Nephron progenitor cell (in vitro differentiated cells): ENCODE measurements around the gene MAMDC4.

Source experiments
- DNase-seq: peaks from one replicate; pipeline ENCODE4 v3.0.0; 2021
- H3K27ac Mint-ChIP-seq: 2 replicates; pipeline ENCODE4 v1.8.0; 2021; ENCODE audit warnings: mild to moderate bottlenecking, moderate library complexity, mixed read lengths
- H3K27me3 Mint-ChIP-seq: 2 replicates; pipeline ENCODE4 v1.8.0; 2021; ENCODE audit warnings: mild to moderate bottlenecking, low read depth, mixed read lengths; ENCODE audit not compliant: poor library complexity
- H3K36me3 Mint-ChIP-seq: 2 replicates; pipeline ENCODE4 v1.8.0; 2021; ENCODE audit warnings: low read depth, mixed read lengths
- H3K4me1 Mint-ChIP-seq: 2 replicates; pipeline ENCODE4 v1.8.0; 2021; ENCODE audit warnings: mixed read lengths
- H3K4me3 Mint-ChIP-seq: 2 replicates; pipeline ENCODE4 v1.8.0; 2021; ENCODE audit warnings: mild to moderate bottlenecking, moderate library complexity, mixed read lengths
- H3K9me3 Mint-ChIP-seq: 2 replicates; pipeline ENCODE4 v1.8.0; 2021; ENCODE audit warnings: mild to moderate bottlenecking, moderate library complexity, mixed read lengths
- CTCF ChIP-seq: fragments of 200-600 bp; sonication (generic); IDR thresholded peaks from 2 replicates; pipeline ENCODE4 v1.5.0; 2021; ENCODE audit warnings: antibody characterized with exemption

MAMDC4 gene

GRCh38 chr9:136849960-136850865, 1.9 kb upstream of the MAMDC4 start:
- Mint-ChIP-seq H3K9me3 (no peaks in the 10 kb centered on the region), H3K27me3 (peaks cover 9% of the 10 kb centered on the region), H3K4me1 (peaks cover 9% of the 10 kb centered on the region), H3K27ac (peak overlapping the region; percentile 51), H3K4me3 (peak overlapping the region; percentile 94), H3K36me3 (no peaks in the 10 kb centered on the region)
- TF ChIP-seq CTCF, result no peak
- no peak for DNase-seq

GRCh38 chr9:136850866-136851775, 1.0 kb upstream of the MAMDC4 start:
- H3K4me3 Mint-ChIP-seq, result peak overlapping the region; percentile 70
- DNase-seq, result no peak
- H3K4me1 Mint-ChIP-seq, result peaks cover 9% of the 10 kb centered on the region

GRCh38 chr9:136852664-136853595, 784 bp downstream of the MAMDC4 start:
- Mint-ChIP-seq H3K36me3 (no peaks in the 10 kb centered on the region), H3K4me1 (peaks cover 9% of the 10 kb centered on the region)
- no peak for TF ChIP-seq CTCF

More at GRCh38 chr9:136850866-136851775, 1.0 kb upstream of the MAMDC4 start:
- peaks cover 9% of the 10 kb centered on the region for H3K27me3 Mint-ChIP-seq
- no peaks in the 10 kb centered on the region for H3K36me3 Mint-ChIP-seq
- TF ChIP-seq CTCF, result no peak
- H3K27ac Mint-ChIP-seq, result no peak overlapping the region
- H3K9me3 Mint-ChIP-seq, result no peaks in the 10 kb centered on the region

GRCh38 chr9:136853596-136854112, 1.5 kb downstream of the MAMDC4 start:
- no peak overlapping the region for H3K27ac Mint-ChIP-seq
- no peaks in the 10 kb centered on the region for H3K36me3 Mint-ChIP-seq
- peaks cover 9% of the 10 kb centered on the region for H3K4me1 Mint-ChIP-seq
- no peaks in the 10 kb centered on the region for H3K9me3 Mint-ChIP-seq
- no peak overlapping the region for H3K4me3 Mint-ChIP-seq
- no peak for TF ChIP-seq CTCF
- H3K27me3 Mint-ChIP-seq, result peaks cover 3% of the 10 kb centered on the region
- peak; percentile 3 for DNase-seq

More at GRCh38 chr9:136852664-136853595, 784 bp downstream of the MAMDC4 start:
- no peaks in the 10 kb centered on the region for H3K9me3 Mint-ChIP-seq
- DNase-seq, result peak; percentile 8
- H3K4me3 Mint-ChIP-seq, result no peak overlapping the region
- no peak overlapping the region for H3K27ac Mint-ChIP-seq
- H3K27me3 Mint-ChIP-seq, result peaks cover 3% of the 10 kb centered on the region
